HG03460 (cell line): ENCODE results near the gene C1orf141.
"Not testable (repeated sequence)": the region's sequence is repeated elsewhere in the genome, so short reads cannot be mapped to it uniquely, and the experiment has no call there.

Source experiments
- ATAC-seq: cut with Tn5 transposase; IDR thresholded peaks from one replicate; pipeline ENCODE4 v1.9.1; 2021; ENCODE audit not compliant: unreplicated experiment

The C1orf141 gene

GRCh38 chr1:67089685-67090208 lies 45.0 kb downstream of the C1orf141 start:
- ATAC-seq, result no peak

DNA sequence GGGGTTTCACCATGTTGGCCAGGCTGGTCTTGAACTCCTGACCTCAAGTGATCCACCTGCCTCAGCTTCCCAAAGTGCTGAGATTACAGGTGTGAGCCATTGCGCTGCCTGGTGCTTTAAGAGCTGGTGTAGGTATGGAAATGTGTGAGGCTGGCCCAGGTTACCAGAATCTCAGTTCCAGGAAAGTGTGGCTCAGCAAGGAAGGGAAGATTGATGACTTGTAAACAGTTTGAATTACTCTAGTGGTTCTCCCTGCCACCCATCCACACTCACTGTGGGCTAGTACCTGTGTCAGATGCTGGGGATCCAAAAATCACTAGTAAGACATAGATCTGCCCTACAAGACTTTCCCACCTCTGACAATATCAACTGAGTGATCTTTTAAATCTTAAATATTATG lies 46.3 kb downstream of the C1orf141 start:
- no peak for ATAC-seq

- no peak for ATAC-seq
Observed at GRCh38 chr1:67085326-67085725, 49.4 kb downstream of the C1orf141 start.

DNA sequence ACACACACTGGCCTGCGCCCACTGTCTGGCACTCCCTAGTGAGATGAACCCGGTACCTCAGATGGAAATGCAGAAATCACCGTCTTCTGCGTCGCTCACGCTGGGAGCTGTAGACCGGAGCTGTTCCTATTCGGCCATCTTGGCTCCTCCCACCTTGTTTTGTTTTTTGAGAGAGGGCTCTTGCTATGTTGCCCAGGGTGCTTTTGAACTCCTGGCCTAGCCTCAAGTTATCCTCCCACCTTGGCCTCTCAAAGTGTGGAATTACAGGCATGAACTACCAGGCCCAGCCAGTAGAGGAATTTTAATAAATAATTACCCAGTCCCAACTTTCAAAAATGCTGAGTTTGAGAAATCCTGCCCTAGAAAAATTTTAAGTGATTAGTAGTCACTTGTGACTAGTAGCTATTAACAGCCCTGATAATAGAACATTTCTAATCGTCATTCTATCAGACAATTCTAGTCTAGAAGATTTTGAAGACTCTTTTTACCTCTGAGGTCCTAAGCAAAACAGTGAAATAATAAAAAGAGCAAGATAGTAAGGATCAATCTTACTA lies 49.9 kb downstream of the C1orf141 start:
- no peak for ATAC-seq

GRCh38 chr1:67078291-67078690 lies 56.5 kb downstream of the C1orf141 start:
- ATAC-seq, result no peak

GRCh38 chr1:67077593-67077992 lies 57.2 kb downstream of the C1orf141 start:
- no peak for ATAC-seq

- no peak for ATAC-seq
Observed at GRCh38 chr1:67072749-67073148, 62.0 kb downstream of the C1orf141 start.

GRCh38 chr1:67067655-67068054 lies 67.1 kb downstream of the C1orf141 start:
- ATAC-seq, result not testable (repeated sequence)

- ATAC-seq, result no peak
Observed at GRCh38 chr1:67062412-67062811, 72.4 kb downstream of the C1orf141 start.

- no peak for ATAC-seq
Observed at GRCh38 chr1:67061266-67061665, 73.5 kb downstream of the C1orf141 start.

DNA sequence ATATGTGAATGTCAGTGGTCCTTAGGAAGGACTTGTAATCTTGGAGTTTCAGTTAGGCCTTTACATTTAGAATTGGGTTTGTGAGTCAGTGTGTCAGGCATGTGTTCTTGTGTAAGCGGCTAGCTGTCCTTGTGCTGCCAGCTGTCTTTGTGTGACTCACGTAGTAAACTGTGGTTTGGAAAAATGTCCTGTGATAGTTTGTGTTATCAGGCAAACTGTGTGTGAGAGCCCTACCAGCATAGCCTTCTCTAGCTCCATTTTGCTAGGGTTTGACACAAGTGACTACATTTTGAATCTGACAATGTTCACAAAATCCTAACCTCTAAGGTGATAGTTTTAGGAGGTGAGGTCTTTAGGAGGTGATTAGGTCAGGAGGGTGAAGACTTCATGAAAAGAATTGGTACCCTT lies 74.0 kb downstream of the C1orf141 start:
- ATAC-seq, result no peak

- no peak for ATAC-seq
Observed at GRCh38 chr1:67059346-67059745, 75.4 kb downstream of the C1orf141 start.

GRCh38 chr1:67058761-67059160 lies 76.0 kb downstream of the C1orf141 start:
- ATAC-seq, result no peak

GRCh38 chr1:67058242-67058641 lies 76.5 kb downstream of the C1orf141 start:
- no peak for ATAC-seq

GRCh38 chr1:67053785-67054772 lies 80.7 kb downstream of the C1orf141 start, which contains the start of gene SLC35D1:
Gene SLC35D1 (minus strand): TSS chr1:67054148. CDS start chr1:67054013, 135 bp downstream.
- ATAC-seq, result peak; percentile 75

GRCh38 chr1:67053535-67053784 lies 81.3 kb downstream of the C1orf141 start:
- peak; percentile 37 for ATAC-seq

DNA sequence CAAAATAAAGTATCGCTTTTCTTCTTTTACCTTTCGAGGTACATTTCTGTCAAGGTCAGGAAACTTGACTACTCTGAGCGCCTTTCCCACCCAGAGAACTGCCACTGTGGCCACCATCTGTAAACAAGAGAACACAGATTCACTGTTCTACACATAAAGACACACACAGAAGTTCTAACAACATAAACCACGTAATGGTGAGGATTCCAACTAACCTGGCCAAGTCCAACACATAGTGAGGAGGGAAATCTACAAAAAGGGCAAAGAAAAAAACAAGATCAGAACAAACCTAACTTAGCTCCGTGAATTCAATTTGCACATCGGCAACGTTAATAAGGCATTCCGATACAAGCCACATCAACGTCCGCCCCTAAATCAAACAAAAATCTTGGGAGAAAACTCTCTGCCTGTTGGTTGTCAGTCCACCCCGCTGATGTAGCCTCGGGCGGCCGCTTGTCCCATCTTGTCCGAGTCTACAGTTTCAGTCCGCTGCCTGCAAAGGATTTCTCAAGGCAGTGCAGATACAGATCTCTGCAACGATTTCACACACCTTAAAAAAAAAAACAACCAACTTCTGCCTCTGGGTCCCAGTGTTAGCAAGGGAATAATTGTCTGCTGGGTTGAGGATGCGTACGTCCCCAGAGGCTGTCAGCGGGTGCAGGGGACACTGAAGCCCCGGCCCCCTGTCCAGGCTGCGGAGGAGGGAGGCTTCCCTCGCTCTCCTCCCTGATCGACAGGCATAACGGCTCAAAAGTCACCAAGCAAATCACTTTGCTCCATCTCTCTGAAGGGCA lies 81.8 kb downstream of the C1orf141 start:
- peak; percentile 21 for ATAC-seq

GRCh38 chr1:67051196-67051595 lies 83.6 kb downstream of the C1orf141 start:
- no peak for ATAC-seq

- ATAC-seq, result no peak
Observed at GRCh38 chr1:67044631-67045270, 90.0 kb downstream of the C1orf141 start.

DNA sequence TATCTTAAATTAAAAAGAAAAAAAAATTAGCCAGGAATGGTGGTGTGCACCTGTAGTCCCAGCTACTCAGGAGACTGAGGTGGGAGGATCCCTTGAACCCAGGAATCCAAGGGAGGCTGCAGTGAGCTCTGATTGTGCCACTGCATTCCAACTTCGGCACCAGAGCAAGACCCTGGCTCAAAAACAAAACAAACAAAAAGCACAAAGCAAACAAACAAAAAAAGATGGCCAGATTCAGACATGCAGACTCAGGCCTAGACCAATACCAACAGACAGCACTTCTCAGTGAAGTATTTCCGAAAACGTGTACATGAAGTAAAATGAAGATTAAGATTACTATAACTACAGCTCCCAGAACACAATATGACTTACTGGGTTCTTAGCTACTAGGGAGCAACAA lies 91.4 kb downstream of the C1orf141 start:
- no peak for ATAC-seq
